SIG-M5 (cell line): ENCODE measurements around the gene DIPK1B.
"Not testable (repeated sequence)": the region's sequence is repeated elsewhere in the genome, so short reads cannot be mapped to it uniquely, and the experiment has no call there.

Experiments
- DNase-seq: peaks from one replicate; lab custom pipeline; 2025; lab: John Stamatoyannopoulos, UW

DIPK1B gene

DNA sequence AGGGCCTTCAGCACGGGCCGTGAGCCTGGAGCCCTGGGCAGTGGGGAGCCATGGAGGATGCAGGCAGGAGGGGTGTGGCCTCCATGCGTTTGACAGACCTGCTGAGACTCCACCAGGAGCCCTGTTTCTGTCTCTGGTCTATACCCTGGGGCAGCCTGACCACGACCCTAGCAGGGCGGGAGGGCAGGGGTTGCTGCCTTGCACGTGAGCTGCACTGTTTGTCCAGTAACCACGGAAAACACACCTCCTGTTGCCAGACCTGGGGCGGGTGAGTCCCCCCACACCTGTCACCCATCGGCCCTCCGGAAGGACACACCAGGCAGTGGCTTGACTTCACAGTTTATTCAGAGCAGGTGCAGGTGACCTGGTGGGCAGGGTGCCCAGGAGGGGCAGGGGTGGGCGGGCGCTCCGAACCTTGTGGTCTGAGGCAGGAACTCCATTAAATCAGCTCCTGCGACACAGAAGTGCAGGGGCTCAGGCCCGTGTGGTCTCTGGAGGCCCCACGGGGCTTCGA is 41.7 kb downstream of the DIPK1B start:
- DNase-seq, result no peak

DNA sequence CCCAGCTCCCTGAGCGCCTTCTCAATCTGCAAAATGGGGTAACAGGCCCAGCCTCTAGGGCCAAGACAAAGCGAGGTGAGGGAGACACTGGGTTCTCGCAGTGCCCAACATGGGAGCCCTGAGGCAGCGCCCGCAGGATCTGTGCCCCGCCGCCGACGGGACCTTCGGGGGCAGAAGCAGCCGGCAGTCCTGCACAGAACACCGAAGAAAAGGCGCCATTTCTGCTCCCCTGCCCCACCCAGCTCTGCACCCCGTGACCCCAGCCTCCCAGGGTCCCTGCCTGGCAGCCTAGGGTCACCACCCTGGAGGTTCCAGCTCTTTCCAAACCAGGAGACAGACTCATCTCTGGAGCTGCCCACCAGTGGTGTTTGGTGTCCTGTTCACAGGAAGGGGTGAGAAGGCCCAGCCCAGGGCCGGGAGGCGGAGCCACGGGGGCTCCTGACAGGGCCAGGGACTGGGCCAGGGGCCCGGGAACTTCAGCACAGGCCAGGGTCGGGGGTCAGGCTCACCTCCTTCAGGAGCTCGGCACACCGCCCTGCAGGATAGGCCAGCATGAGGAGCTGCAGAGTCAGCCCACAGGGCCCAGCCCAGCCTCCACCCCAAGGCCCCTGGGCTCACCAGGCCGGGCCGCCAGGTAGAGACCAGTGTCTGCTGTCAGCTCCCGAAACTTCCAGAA is 42.4 kb downstream of the DIPK1B start:
- no peak for DNase-seq

DNA sequence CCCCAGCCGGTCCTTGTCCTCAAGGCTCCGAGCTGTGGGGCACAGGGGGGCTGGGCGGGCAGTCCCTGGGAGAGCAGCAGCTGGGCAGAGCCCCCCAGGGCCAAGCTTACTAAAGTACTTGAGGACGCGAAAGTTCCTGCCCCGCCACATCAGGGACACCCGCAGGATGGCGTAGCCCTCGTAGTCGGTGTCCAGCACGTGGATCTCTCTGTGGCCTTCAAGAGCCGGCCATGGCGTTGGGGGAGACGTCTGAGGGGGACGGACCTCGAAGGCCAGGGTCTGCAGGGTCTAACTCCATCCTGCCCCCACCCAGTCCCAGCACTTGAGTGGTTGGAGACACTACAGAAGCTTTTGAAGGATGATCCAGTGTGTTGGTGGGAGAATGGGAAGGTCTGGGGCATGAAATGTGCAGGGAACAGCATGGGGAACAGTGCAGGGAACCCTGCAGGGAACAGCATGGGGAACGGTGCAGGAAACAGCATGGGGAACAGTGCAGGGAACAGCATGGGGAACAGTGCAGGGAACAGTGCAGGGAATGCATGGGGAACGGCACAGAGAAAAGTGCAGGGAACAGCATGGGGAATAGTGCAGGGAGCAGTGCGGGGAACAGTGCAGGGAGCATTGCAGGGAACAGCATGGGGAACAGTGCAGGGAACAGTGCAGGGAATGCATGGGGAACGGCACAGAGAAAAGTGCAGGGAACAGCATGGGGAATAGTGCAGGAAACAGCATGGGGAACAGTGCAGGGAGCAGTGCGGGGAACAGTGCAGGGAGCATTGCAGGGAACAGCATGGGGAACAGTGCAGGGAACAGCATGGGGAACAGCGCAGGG is 43.1 kb downstream of the DIPK1B start:
- not testable (repeated sequence) for DNase-seq

DNA sequence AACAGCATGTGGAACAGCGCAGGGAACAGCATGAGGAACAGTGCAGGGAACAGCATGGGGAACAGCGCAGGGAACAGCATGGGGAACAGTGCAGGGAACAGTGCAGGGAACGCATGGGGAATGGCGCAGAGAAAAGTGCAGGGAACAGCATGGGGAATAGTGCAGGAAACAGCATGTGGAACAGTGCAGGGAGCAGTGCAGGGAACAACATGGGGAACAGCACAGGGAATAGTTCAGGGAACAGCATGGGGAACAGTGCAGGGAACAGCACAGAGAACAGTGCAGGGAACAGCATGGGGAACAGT is 43.7 kb downstream of the DIPK1B start:
- no peak for DNase-seq

DNA sequence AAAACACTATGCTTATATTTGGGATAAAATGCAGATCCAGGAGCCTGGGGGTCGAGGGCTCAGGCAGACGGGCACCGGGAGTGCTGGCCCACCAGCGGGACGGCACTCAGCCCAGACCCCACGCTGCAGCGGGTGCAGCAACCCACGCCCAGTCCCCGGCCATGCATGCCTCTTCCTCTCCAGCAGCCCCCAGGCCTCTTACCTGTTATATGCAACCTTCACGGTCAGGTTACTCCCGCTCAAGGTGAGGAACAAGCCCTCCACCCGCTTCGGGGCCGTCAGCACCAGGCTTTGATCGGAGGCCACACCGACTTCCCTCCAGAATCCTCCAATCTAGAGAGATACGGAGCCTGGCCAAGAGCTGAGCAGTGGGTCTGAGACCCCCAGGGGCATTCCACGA is 44.5 kb downstream of the DIPK1B start:
- no peak for DNase-seq

DNA sequence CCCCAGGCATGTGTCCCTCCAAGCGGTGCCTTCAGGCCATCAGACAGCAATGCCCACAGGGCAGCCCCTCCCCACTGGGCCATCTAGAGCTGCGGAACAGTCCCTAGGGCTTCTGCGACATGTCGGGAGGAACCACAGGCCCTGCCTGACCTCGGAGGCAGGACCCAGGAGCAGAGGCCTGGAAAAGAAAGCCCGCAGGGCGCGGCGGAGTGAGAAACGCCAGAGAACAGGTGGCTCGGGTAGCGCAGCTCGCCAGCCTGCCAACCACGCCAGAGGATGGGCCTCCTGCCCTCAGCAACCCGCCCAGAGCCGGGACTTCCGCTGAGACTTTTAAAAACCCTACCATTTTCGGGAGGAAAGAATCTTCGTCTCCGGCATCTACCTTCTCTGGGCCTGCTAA is 45.0 kb downstream of the DIPK1B start:
- DNase-seq, result no peak

DNA sequence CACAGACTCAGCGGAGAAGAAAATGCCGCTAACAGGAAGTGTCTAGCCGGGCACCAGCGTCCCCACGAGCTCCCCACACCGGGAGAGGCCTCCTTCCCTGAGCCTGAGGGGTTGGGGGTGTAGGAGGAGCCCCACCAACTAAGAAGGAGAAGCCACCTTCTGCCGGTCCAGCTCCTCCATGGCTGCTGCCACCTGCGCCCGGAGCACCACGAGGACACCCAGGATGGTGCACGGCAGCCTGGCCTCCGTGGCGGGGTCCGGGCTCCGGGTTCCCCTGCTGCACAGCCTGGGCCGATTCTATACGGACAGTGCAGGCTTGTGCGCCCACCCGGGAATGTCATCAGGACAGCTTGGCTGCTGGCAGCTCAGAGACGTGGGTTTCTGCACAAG is 45.4 kb downstream of the DIPK1B start:
- DNase-seq, result no peak

DNA sequence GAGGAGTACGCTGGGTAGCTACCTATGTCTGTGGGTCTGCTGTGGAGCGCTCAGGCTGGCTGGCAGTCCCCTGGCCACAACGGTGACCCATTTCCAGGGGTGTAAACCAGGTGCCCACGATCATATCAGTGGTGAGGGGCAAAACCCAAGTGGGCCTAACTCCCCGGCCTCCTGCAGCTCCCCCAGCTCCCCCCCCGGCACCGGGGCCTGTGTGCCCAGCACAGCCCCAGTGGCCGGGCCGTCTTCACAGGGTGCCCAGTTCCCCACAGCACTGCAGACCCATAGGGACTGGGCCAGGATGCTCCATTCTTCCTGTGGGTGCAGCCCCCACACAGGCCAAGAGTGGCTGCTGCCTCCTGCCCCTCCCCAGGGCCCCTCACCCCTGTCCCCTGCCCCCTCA is 46.6 kb downstream of the DIPK1B start:
- DNase-seq, result no peak

DNA sequence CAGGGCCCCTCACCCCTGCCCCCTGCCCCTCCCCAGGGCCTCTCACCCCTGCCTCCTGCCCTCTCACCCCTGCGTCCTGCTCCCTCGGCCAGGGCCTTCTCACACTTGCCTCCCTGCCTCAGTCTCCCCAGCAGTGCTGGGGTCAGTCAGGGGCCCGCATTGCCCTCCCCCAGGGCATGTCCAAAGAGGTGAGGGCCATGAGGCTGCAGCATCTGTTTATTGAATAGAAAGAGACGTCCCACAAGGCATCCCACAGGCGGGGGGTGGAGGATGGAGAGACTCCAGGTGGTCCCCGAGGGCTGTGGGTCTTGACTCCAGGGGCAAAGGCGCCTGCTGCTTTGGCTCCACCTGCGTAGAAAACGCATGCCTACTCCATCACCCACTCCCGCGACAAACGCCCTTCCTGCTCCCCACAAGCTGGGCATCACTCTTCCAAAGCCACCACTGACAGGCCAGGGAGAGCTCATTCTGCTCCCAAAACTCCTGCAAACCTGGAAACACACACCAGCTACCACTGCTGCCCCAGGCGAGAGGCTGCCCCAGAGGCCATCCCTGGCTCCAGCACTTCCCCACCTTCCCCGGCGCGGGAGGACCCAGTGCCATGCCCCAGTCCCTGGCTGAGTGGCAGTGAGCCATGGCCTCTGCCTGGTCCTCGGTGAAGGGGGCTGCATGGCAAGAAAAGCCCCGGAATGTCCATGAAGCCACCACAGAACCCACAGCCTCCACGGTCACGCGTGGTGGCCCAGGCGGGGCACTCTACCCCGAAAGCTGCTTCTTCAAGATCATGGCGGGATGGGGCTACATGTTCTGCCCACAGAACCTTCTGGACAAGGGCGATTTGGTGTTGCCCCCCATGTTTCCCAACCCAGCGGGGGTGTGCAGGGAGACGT is 47.3 kb downstream of the DIPK1B start:
- DNase-seq, result no peak

DNA sequence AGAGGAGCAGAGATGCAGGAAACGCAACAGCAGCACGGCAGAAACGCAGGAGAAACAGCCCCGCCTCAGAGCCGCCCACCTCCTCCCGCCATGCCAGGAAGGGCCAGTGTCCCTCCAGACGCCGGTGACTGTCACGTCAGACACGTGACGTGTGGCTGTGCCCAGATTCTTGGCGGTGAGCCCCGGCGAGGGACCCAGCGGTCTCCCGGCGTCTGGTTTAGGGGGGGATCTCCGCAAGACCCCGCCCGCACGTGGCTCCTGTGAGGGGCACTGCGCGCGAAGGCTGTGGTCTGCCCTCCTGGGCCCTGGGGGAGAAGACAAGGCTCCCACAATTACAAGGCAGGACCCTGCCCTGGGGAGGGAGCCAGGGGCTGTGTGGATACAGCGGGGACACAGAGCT is 48.1 kb downstream of the DIPK1B start:
- no peak for DNase-seq

DNA sequence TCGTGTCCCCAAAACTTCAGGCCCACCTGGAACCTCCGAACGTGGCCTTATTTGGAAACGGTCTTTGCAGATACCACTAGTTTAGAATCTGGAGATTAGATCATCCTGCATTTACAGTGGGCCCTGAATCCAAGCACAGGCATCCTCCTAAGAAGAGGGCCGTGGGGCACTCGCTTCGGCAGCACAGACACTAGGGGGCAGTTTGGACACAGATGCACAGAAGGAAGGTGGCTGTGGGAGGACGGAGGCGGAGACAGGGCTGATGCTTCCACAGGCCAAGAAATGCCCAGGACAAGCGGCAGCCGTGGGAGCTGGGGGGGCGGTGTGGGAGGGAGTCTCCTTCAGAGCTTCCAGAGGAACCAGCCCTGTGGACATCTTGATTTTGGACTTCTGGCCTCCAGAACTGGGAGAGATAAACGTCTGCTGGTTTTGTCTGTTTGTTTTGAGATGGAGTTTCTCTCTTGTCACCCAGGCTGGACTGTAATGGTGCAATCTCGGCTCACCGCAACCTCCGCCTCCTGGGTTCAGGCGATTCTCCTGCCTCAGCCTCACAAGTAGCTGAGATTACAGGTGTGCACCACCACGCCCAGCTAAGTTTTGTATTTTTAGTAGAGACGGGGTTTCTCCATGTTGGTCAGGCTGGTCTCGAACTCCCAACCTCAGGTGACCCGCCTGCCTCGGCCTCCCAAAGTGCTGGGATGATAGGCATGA is 48.6 kb downstream of the DIPK1B start:
- DNase-seq, result not testable (repeated sequence)

DNA sequence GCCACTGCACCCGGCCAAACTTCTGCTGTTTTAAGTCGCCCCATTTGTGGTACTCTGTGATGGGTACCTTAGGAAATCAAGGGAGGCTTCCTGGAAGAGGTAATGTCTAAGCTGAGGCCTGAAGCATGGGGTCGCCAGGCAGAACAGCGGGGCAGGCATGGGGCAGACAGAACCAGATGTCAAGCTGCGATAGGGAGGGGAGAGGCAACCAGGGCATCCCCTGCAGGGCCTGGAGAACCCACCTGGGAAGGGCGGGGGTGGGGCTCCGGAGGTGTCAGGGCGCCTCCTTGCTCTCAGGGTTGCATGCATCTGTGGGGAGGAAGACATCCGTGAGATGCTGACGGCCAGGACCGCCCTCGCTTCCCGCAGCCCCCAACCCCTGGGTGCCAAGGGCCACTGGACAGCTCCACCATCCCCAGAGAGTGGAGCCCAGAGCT is 49.2 kb downstream of the DIPK1B start:
- no peak for DNase-seq

DNA sequence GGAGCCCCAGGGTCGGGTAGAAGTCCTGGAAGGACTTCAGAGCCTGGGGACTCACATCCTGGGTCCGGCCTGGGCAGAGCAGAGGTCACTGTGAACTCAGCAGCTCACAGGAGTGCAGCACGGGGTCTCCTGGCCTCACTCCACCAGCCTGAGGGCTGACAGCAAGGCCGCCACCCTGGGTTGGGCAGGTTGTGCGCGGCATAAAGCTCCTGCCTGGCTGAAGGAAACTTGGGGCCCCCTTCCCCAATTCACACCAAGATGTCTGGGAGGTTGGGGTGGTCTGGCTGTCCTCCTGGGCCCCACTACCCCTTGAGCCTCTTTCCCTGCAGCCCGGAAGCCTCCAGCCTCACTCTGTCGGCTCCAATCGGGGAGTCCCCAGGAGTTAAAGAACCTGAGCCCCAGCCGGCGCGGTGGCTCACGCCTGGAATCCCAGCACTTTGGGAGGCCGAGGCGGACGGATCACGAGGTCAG is 49.9 kb downstream of the DIPK1B start:
- no peak for DNase-seq

DNA sequence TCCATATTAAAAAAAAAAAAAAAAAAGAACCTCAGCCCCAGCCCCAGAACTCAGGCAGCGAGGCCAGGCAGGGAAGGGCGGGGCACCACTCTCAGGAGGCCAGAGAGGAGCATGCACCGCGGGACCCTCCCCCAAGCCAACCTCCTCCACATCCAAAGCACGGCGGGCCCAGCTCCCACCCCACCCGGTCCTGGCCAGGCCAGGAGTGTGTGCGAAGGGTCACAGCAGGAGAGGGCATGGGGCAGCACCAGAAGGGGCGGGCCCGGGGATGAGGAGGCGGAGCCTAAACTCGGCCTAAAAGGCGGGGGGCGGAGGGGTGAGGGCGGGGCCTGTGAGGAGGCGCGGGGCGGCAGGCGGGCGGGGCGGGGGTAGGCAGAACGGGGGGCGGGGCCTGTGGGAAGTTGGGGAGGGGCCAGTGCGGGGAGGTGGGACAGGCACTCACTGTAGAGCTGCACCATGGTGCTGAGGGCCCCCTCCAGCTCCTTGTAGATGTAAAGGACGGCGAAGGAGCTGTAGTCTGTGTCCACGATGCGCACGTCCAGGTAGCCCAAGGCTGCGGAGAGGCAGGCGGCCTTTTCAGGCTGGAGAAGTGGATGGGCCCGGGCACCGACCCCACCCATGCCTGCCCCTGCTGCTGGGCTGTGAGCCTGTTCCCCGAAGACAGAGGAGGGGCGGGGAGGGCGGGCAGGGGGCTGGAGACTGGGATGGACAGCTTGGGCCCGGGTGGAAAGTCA is 50.7 kb downstream of the DIPK1B start:
- DNase-seq, result no peak

DNA sequence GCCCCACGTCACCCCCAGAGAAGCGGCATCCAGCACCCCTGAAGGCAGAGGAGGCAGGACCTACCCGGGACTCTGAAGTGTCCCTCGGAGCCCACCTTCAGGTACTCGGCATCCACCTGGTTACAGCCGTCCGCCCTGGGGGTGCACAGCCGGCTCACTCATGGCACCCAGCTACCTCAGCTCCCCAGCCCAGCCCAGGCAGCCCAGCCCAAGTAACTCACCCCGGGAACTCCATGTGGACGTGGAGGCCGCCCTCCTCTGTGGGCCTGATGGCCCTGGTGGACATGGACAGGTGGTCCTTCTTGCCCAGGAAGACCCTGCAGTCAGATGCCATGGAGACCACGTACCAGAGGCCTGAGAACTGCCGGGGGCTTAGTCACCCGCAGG is 51.3 kb downstream of the DIPK1B start:
- DNase-seq, result no peak

DNA sequence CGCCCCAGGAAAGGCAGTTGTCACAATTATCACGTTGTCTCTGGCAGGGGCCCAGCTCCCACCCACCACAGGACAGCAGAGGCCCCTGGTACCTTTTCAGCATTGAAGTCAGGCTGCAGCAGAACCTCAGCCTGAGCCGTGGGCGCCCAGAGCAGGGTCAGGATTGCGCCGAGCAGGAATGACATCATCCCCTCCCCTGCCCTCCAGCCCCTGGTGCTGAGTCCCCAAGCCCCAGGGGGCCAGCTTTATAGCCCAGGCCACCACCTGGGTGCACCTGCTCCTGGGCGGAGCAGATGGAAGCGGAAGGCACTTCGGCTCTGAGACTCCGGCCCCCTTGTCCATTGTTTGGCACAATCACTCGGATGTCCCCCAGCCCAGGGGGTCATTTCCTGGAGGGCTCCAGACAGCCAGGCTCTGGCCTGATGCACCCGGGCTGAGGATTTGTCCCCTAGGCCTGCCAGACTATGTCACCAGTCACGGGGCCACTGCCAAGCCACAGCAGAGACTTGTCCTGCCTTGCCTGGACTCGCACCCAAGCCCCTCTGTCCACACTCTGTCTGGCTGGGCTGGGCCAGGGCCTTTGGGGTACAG is 52.0 kb downstream of the DIPK1B start, which contains the start of gene LCN15:
Gene LCN15, minus strand, starts transcription at position 218 of the 591 bp plus-strand sequence. Its CDS starts 30 bp downstream, at position 188.
- DNase-seq, result no peak

DNA sequence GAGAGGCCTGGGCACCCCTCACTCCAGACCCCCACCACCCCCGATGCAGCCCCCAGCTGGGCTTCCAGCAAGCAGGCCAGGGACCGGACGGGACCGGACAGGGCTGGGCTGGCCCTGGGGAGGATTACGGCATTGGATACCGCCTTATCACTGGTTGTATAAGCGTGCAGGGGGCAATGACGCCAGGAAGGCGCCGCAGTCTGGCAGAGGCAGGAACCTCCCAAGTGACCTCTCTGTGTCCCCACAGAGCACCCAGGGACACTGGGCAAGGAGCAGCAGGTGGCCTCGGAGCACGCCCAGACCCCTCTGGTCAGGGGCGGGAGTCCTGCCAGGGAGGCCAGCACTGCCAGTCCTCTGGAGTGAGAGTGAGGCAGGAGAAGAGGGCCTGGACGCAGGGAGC is 52.7 kb downstream of the DIPK1B start:
- DNase-seq, result no peak

DNA sequence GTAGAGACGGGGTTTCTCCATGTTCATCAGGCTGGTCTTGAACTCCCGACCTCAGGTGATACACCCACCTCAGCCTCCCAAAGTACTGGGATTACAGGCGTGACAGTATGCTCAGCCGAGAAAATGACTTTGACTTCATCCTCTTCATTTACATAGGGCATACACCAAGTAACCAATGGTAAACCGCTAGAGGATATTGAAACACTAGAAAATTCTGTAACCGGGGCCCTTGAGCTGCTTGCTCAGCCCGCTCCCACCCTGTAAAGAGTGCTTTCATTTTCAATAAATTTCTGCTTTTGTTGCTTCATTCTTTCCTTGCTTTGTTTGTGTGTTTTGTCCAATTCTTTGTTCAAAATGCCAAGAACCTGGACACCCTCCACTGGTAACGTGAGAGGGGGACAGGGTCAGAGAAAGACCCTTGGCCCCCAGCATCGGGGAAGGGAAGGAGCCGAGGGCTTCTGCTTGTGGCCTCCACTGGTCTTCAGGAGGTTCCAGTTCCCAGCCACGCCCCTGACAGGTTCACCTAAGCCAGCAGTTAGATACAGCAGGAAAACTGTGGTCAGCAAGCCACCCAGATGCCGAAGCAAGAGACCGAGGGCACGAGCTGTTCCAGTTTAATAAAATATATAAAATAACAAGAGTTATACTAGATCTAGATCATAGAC is 53.5 kb downstream of the DIPK1B start:
- DNase-seq, result not testable (repeated sequence)

DNA sequence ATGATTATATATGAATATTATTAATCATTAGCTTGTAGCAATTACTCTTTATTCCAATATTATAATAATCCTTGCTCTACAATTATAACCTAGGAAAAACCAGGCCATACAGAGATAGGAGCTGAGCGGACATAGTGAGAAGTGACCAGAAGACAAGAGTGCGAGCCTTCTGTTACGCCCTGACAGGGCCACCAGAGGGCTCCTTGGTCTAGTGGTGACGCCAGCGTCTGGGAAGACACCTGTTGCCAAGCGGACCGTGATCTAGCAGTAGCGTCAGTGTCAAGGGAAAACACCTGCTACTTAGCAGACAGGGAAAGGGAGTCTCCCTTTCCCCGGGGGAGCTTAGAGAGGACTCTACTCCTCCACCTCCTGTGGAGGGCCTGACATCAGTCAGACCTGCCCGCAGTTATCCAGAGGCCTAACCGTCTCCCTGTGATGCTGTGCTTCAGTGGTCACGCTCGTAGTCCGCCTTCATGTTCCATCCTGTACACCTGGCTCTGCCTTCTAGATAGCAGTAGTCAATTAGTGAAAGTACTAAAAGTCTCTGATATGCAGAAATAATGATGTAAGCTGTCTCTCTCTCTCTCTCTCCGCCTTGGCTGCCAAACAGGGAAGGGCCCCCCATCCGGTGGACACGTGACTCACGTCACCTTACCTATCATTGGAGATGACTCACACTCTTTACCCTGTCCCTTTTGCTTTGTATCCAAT is 54.2 kb downstream of the DIPK1B start:
- not testable (repeated sequence) for DNase-seq
